MCF 10A (cell line): ENCODE data around the gene POLR2J2. TPM values are rescaled to one million over a fixed set of nuclear protein-coding genes. Genes with fewer than 3 reads are reported as not detected.
"Not testable (repeated sequence)": the region's sequence is repeated elsewhere in the genome, so short reads cannot be mapped to it uniquely, and the experiment has no call there.

Experiments
- BruUV-seq: library from RNA; stranded (reverse); fragments of 400-500 nt; replicated peaks from 2 replicates; lab custom pipeline; 2021; lab: Mats Ljungman, UMichigan
- CTCF ChIA-PET: fragments of 300-600 bp; sonication (Branson Sonifier 250); formaldehyde crosslinking; extraction: SDS; loops from one replicate; lab custom pipeline; 2021; ENCODE audit warnings: antibody characterized with exemption, inconsistent platforms; lab: Yijun Ruan, JAX
- POLR2A ChIA-PET: fragments of 300-600, 350-650 bp; sonication (Branson Sonifier 250); formaldehyde crosslinking; extraction: SDS; loops from one replicate; lab custom pipeline; 2020; ENCODE audit warnings: antibody characterized with exemption, inconsistent platforms; lab: Yijun Ruan, JAX
- DNase-seq: peaks from one replicate; pipeline ENCODE4 v3.0.0-alpha.2; 2018; ENCODE audit not compliant: unreplicated experiment
- H3K27ac Mint-ChIP-seq: one replicate; pipeline ENCODE4 v1.8.0; 2022; ENCODE audit warnings: mild to moderate bottlenecking, low read depth, mixed read lengths; ENCODE audit not compliant: unreplicated experiment
- H3K27me3 Mint-ChIP-seq: one replicate; pipeline ENCODE4 v1.8.0; 2022; ENCODE audit warnings: mixed read lengths; ENCODE audit not compliant: insufficient read depth, unreplicated experiment
- H3K36me3 Mint-ChIP-seq: one replicate; pipeline ENCODE4 v1.8.0; 2022; ENCODE audit warnings: mild to moderate bottlenecking, moderate library complexity, mixed read lengths; ENCODE audit not compliant: insufficient read depth, unreplicated experiment
- H3K4me1 Mint-ChIP-seq: one replicate; pipeline ENCODE4 v1.8.0; 2022; ENCODE audit warnings: mixed read lengths; ENCODE audit not compliant: insufficient read depth, unreplicated experiment
- H3K4me3 Mint-ChIP-seq: one replicate; pipeline ENCODE4 v1.8.0; 2022; ENCODE audit warnings: mild to moderate bottlenecking, moderate library complexity, mixed read lengths; ENCODE audit not compliant: unreplicated experiment
- H3K9me3 Mint-ChIP-seq: one replicate; pipeline ENCODE4 v1.8.0; 2022; ENCODE audit warnings: mixed read lengths; ENCODE audit not compliant: unreplicated experiment
- intact Hi-C: fragments of 100-400 bp; cut with micrococcal nuclease; formaldehyde crosslinking; loops from 2 replicates; pipeline ENCODE4 v1.14.1; 2022
- total RNA-seq: library from RNA; stranded (reverse); gene quantifications from 2 replicates; pipeline ENCODE4 v1.2.3, GENCODE V29; 2022

Gene POLR2J2
- total RNA-seq, 1 experiment from 2014 or later = 10.1 TPM

DNA sequence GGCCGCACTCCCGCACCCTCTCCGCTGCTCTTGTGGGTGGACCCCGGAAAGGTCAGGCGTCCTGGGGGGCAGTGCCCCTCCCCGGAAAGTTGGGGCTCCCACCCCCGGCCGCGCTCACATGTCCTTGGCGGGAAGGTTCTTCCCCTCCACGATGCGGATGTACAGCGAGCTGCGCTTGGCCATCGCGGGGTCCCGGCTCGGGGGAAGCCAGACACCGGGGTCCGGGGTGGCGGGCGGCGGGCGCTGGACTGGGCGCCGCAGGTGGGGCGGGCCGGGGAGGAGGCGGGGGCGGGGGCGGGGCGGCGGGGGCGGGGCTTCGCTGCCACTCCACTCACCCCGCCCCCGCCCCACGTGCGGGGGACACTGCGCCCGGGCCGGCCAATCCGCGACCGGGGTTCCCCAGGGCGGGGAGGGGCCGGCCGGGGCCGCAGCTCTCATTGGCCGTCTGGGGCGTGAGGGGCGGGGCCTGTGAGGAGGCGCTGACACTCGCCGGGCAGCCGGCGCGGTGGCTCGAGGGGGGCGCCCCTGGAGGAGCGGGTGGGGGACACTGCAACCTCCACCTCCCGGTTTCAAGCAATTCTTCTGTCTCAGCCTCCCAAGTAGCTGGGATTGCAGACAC lies 54.8 kb downstream of the POLR2J2 start, which contains the start of gene RASA4:
Gene RASA4, minus strand, starts transcription at position 250 of the 619 bp plus-strand sequence. Its CDS starts 67 bp downstream, at position 183.
- intact Hi-C loops, BruUV-seq, H3K36me3 Mint-ChIP-seq, H3K27me3 Mint-ChIP-seq, H3K9me3 Mint-ChIP-seq, H3K4me1 Mint-ChIP-seq, H3K4me3 Mint-ChIP-seq, CTCF ChIA-PET, H3K27ac Mint-ChIP-seq, DNase-seq, POLR2A ChIA-PET: not testable (repeated sequence)

Other genes with a start within 250 kb of the POLR2J2 start
- 9.1 and 15.4 TPM in 2 replicates for gene ORAI2, start 238.1 kb downstream of the POLR2J2 start, total RNA-seq
- 5.9 and 10.3 TPM in 2 replicates for gene ALKBH4, start 206.8 kb downstream of the POLR2J2 start, total RNA-seq
- 15.6 and 18.9 TPM in 2 replicates for gene LRWD1, start 206.7 kb downstream of the POLR2J2 start, total RNA-seq
- 50.0 and 51.4 TPM in 2 replicates for gene POLR2J, start 192.7 kb downstream of the POLR2J2 start, total RNA-seq
- gene RASA4B, start 153.9 kb downstream of the POLR2J2 start, total RNA-seq = 0.70 and 0.81 TPM in 2 replicates
- 17.4 and 20.0 TPM in 2 replicates for gene UPK3BL2, start 128.0 kb downstream of the POLR2J2 start, total RNA-seq
- 0.22 TPM in 1 of 2 replicates, not detected in the other for gene SPDYE2, start 120.4 kb downstream of the POLR2J2 start, total RNA-seq
- 34.1 and 45.7 TPM in 2 replicates for gene POLR2J3, start 99.1 kb downstream of the POLR2J2 start, total RNA-seq
- gene RASA4, start 54.9 kb downstream of the POLR2J2 start, total RNA-seq = 2.1 and 4.0 TPM in 2 replicates
- 16.1 and 22.6 TPM in 2 replicates for gene UPK3BL1, start 28.9 kb downstream of the POLR2J2 start, total RNA-seq
- gene SPDYE2B, start 21.3 kb downstream of the POLR2J2 start, total RNA-seq = not detected in 2 replicates
- 8.9 and 12.0 TPM in 2 replicates for gene FAM185A, start 77.3 kb upstream of the POLR2J2 start, total RNA-seq
- 0.21 and 0.83 TPM in 2 replicates for gene LRRC17, start 241.3 kb upstream of the POLR2J2 start, total RNA-seq